Aorta (tissue), 5 donors: ENCODE results near the gene SPG11. TPM values are rescaled to one million over a fixed set of nuclear protein-coding genes. Genes with fewer than 3 reads are reported as not detected.

ENCODE experiments used
- ATAC-seq: fragments of 200-7000 bp; cut with Tn5 transposase; one replicate; pipeline ENCODE4 v1.9.1; 2022; ENCODE audit warnings: moderate library complexity; ENCODE audit not compliant: low FRiP score
- DNase-seq, 2 donors: peaks; one replicate each; pipeline ENCODE4 v3.0.0-alpha.2; 2020
- H3K27ac ChIP-seq, 2 donors: one replicate each; pipeline ENCODE4 v1.5.1; 2013; ENCODE audit warnings: low read length in 2 of 2, mild to moderate bottlenecking in 2 of 2, moderate library complexity in 2 of 2, control low read depth in 1 of 2, inconsistent platforms in 1 of 2, low read depth in 1 of 2
- H3K27me3 ChIP-seq, 2 donors: one replicate each; pipeline ENCODE4 v1.6.1; 2013; ENCODE audit warnings: control low read depth in 1 of 2, low read length in 1 of 2, mild to moderate bottlenecking in 1 of 2, moderate library complexity in 1 of 2; ENCODE audit not compliant: insufficient read depth in 2 of 2, control insufficient read depth in 1 of 2
- H3K36me3 ChIP-seq, 2 donors: one replicate each; pipeline ENCODE4 v1.6.1; 2013; ENCODE audit warnings: control low read depth in 1 of 2, low read length in 1 of 2, mild to moderate bottlenecking in 1 of 2; ENCODE audit not compliant: insufficient read depth in 2 of 2, control insufficient read depth in 1 of 2
- H3K4me1 ChIP-seq, 2 donors: one replicate each; pipeline ENCODE4 v1.6.1; 2013; ENCODE audit warnings: low read length in 2 of 2, control low read depth in 1 of 2, mild to moderate bottlenecking in 1 of 2, moderate library complexity in 1 of 2; ENCODE audit not compliant: insufficient read depth in 2 of 2, control insufficient read depth in 1 of 2
- H3K4me3 ChIP-seq, 2 donors: one replicate each; pipeline ENCODE4 v1.5.1; 2013; ENCODE audit warnings: low read length in 2 of 2, control low read depth in 1 of 2, mild to moderate bottlenecking in 1 of 2
- H3K9me3 ChIP-seq: one replicate; pipeline ENCODE4 v1.6.1; 2013; ENCODE audit warnings: mild to moderate bottlenecking, low read length; ENCODE audit not compliant: control insufficient read depth
- WGBS, 2 donors: extraction: QIAGEN DNeasy Blood & Tissue Kit; methylation state at CpG; one replicate each; pipeline ENCODE4 v1.1.7; 2013; 5-methylcytosine and 5-hydroxymethylcytosine counted together
- intact Hi-C, 2 donors: fragments of 100-400 bp; cut with DNase I; formaldehyde crosslinking; loops; one replicate each; pipeline versions ENCODE4 v1.14.2 to v1.15.0; 2022
- polyA plus RNA-seq, 2 donors: library from polyadenylated mRNA; stranded (reverse); fragments of 200-250 nt; gene quantifications; one replicate each; pipeline ENCODE4 v1.2.3, GENCODE V29; 2013
- total RNA-seq, 2 donors: library from RNA; stranded (reverse); fragmentation: NEBNext Ultra II Directional; extraction: Animal tissue kit (Norgen Biotek cat#: 25700); gene quantifications; one replicate each; pipeline ENCODE4 v1.2.1, GENCODE V29; 2021
- donor health status: healthy with polysubstance abuse.
- donor health status: Bipolar disorder and iron deficiency.
- donor health status: DM: no; HTN: no; CAD: no.
- donor health status: DM: no; HTN: no; CAD: no.
- donor health status: DM: yes; HTN: yes; CAD: no.

The SPG11 gene
- total and polyA plus RNA-seq, 4 donors = 8.3 to 96.3 (median 43.5) TPM

- no peaks in the 10 kb centered on the region for H3K36me3 ChIP-seq
- intact Hi-C loops = loop anchor here in 1 of 2 donors (5.0 kb wide), 1 partner anchor 93 kb away; no protein-coding TSS in a partner anchor
- DNase-seq = no peak
- no peak for ATAC-seq
- H3K27me3 ChIP-seq = no peaks in the 10 kb centered on the region
- no peak overlapping the region for H3K4me3 ChIP-seq
- H3K4me1 ChIP-seq = peaks cover 0 to 2% of the 10 kb centered on the region in 2 donors
- H3K27ac ChIP-seq = no peak overlapping the region
- 66 to 68% methylated on average over 10 of the region's 10 CpGs for WGBS, 2 donors
- H3K9me3 ChIP-seq = no peaks in the 10 kb centered on the region
Observed at GRCh38 chr15:44529864-44530604, 133.4 kb downstream of the SPG11 start.

- Histone ChIP-seq H3K4me3 (no peak overlapping the region), H3K36me3 (no peaks in the 10 kb centered on the region), H3K4me1 (no peaks in the 10 kb centered on the region), H3K9me3 (no peaks in the 10 kb centered on the region), H3K27me3 (no peaks in the 10 kb centered on the region), H3K27ac (no peak overlapping the region)
- 64 to 69% methylated on average over 2 of the region's 2 CpGs for WGBS, 2 donors
- intact Hi-C loops = loop anchor here in 1 of 2 donors (5.0 kb wide), 1 partner anchor 90 kb away; no protein-coding TSS in a partner anchor
- DNase-seq (no peak), ATAC-seq (no peak)
Observed at GRCh38 chr15:44527241-44527640, 136.2 kb downstream of the SPG11 start.

GRCh38 chr15:44525018-44525417, 138.4 kb downstream of the SPG11 start:
- Histone ChIP-seq H3K27ac (no peak overlapping the region), H3K36me3 (no peaks in the 10 kb centered on the region)
- 80 to 91% methylated on average over 1 of the region's 1 CpG for WGBS, 2 donors

GRCh38 chr15:44519537-44519936, 143.9 kb downstream of the SPG11 start:
- H3K27ac ChIP-seq = no peak overlapping the region
- WGBS, 2 donors = 94 to 95% methylated on average over 6 of the region's 6 CpGs
- H3K4me3 ChIP-seq = no peak overlapping the region
- intact Hi-C loops = no loop called here
- no peaks in the 10 kb centered on the region for H3K4me1 ChIP-seq
- ATAC-seq = no peak
- no peaks in the 10 kb centered on the region for H3K36me3 ChIP-seq
- H3K27me3 ChIP-seq = no peaks in the 10 kb centered on the region
- DNase-seq = no peak
- H3K9me3 ChIP-seq = no peaks in the 10 kb centered on the region

More at GRCh38 chr15:44525018-44525417, 138.4 kb downstream of the SPG11 start:
- no peak for DNase-seq
- ATAC-seq = no peak
- Histone ChIP-seq H3K4me1 (no peaks in the 10 kb centered on the region), H3K27me3 (no peaks in the 10 kb centered on the region), H3K4me3 (no peak overlapping the region), H3K9me3 (no peaks in the 10 kb centered on the region)
- intact Hi-C loops = loop anchor here in 1 of 2 donors (5.0 kb wide), 1 partner anchor 88 kb away; no protein-coding TSS in a partner anchor

- DNase-seq (no peak), ATAC-seq (no peak)
- Histone ChIP-seq H3K4me1 (no peaks in the 10 kb centered on the region), H3K9me3 (no peaks in the 10 kb centered on the region), H3K36me3 (no peaks in the 10 kb centered on the region), H3K27me3 (no peaks in the 10 kb centered on the region), H3K27ac (no peak overlapping the region), H3K4me3 (no peak overlapping the region)
- intact Hi-C loops = no loop called here
Observed at GRCh38 chr15:44516436-44516835, 147.0 kb downstream of the SPG11 start.

Other genes with a start within 250 kb of the SPG11 start
- 10 to 100 TPM; 35.9 to 43.9 TPM for gene CTDSPL2, start 236.0 kb downstream of the SPG11 start, total RNA-seq
- 10 to 100 TPM in 1 of 2 donors, 1 to 10 TPM in 1; 7.8 to 17.8 TPM for gene CTDSPL2, start 236.0 kb downstream of the SPG11 start, polyA plus RNA-seq
- 10 to 100 TPM; 61.7 to 65.9 TPM for gene EIF3J, start 126.5 kb downstream of the SPG11 start, total RNA-seq
- 10 to 100 TPM; 30.2 to 51.5 TPM for gene EIF3J, start 126.5 kb downstream of the SPG11 start, polyA plus RNA-seq
- 1 to 10 TPM; 1.3 to 2.2 TPM for gene PATL2, start 47.7 kb upstream of the SPG11 start, total RNA-seq
- under 1 TPM in 1 of 2 donors, not detected in 1; 0.23 TPM for gene PATL2, start 47.7 kb upstream of the SPG11 start, polyA plus RNA-seq
- gene B2M, start 47.9 kb upstream of the SPG11 start, total RNA-seq = 1,000 to 10,000 TPM; 2,130 to 2,403 TPM
- 1,000 to 10,000 TPM; 3,644 to 4,026 TPM for gene B2M, start 47.9 kb upstream of the SPG11 start, polyA plus RNA-seq
- 10 to 100 TPM; 16.3 to 28.6 TPM for gene TRIM69, start 72.9 kb upstream of the SPG11 start, total RNA-seq
- gene TRIM69, start 72.9 kb upstream of the SPG11 start, polyA plus RNA-seq = 10 to 100 TPM; 15.0 to 15.2 TPM